Suprapubic skin (tissue), 4 donors: ENCODE results near the gene PREX1. TPM values are rescaled to one million over a fixed set of nuclear protein-coding genes. Genes with fewer than 3 reads are reported as not detected.

ENCODE experiments used
- DNase-seq, 2 donors: peaks; one replicate each; pipeline ENCODE4 v3.0.0-alpha.2; 2019; ENCODE audit warnings: low spot score in 2 of 2
- H3K27ac ChIP-seq: fragments of 200-600 bp; sonication (generic); one replicate; pipeline ENCODE4 v1.5.1; 2019
- H3K27me3 ChIP-seq: fragments of 200-600 bp; sonication (generic); one replicate; pipeline ENCODE4 v1.5.1; 2019
- H3K36me3 ChIP-seq: fragments of 200-600 bp; sonication (generic); one replicate; pipeline ENCODE4 v1.5.1; 2019
- H3K4me1 ChIP-seq: fragments of 200-600 bp; sonication (generic); one replicate; pipeline ENCODE4 v1.5.1; 2019
- H3K4me3 ChIP-seq: fragments of 200-600 bp; sonication (generic); one replicate; pipeline ENCODE4 v1.5.1; 2019; ENCODE audit warnings: mild to moderate bottlenecking
- H3K9me3 ChIP-seq: fragments of 200-600 bp; sonication (generic); one replicate; pipeline ENCODE4 v1.5.1; 2019
- CTCF ChIP-seq, 2 donors: fragments of 200-600 bp in 1 of 2; fragments of 450-650 bp in 1 of 2; sonication (generic) in 1 of 2; IDR thresholded peaks; one replicate each; pipeline ENCODE4 v1.5.1; 2016 to 2019; ENCODE audit warnings: antibody characterized with exemption in 2 of 2, mild to moderate bottlenecking in 1 of 2, moderate library complexity in 1 of 2
- EP300 ChIP-seq: sonication (generic); formaldehyde crosslinking; IDR thresholded peaks from one replicate; pipeline ENCODE4 v1.6.1; 2017; ENCODE audit warnings: antibody characterized with exemption
- POLR2A ChIP-seq, 2 donors: fragments of 450-650 bp; IDR thresholded peaks; one replicate each; pipeline ENCODE4 v1.6.1; 2017; ENCODE audit warnings: antibody characterized with exemption in 2 of 2, mild to moderate bottlenecking in 2 of 2, moderate library complexity in 2 of 2
- POLR2AphosphoS5 ChIP-seq, 3 donors: sonication (generic); formaldehyde crosslinking; IDR thresholded peaks; one replicate each; pipeline ENCODE4 v1.6.1; 2017; ENCODE audit warnings: antibody characterized with exemption in 3 of 3
- WGBS: methylation state at CpG from one replicate; pipeline ENCODE4 v1.1.5; 2018; 5-methylcytosine and 5-hydroxymethylcytosine counted together
- total RNA-seq, 4 donors: library from RNA; depleted of rRNA; stranded (reverse); fragments of >200 nt; gene quantifications; one replicate each; pipeline ENCODE4 v1.1.0, GENCODE V29; 2016

Gene PREX1
- total RNA-seq, 4 donors from 2014 or later: 4.7 to 15.1 (median 10.2) TPM

GRCh38 chr20:48695255-48695654 is 132.5 kb downstream of the PREX1 start:
- Histone ChIP-seq H3K27ac (no peak overlapping the region), H3K4me1 (peaks cover 12% of the 10 kb centered on the region), H3K9me3 (no peaks in the 10 kb centered on the region), H3K4me3 (no peak overlapping the region), H3K27me3 (no peaks in the 10 kb centered on the region), H3K36me3 (no peaks in the 10 kb centered on the region)
- TF ChIP-seq POLR2A (IDR thresholded peaks at IDR 0.05): no peak
- no peak for TF ChIP-seq EP300
- TF ChIP-seq CTCF (IDR thresholded peaks at IDR 0.05): no peak
- no peak for TF ChIP-seq POLR2AphosphoS5 (IDR thresholded peaks at IDR 0.05)
- DNase-seq: no peak
- WGBS: 48% methylated on average over 2 of the region's 2 CpGs

GRCh38 chr20:48694381-48694865 is 133.4 kb downstream of the PREX1 start:
- H3K4me3 ChIP-seq: no peak overlapping the region
- no peaks in the 10 kb centered on the region for H3K9me3 ChIP-seq
- peaks cover 12% of the 10 kb centered on the region for H3K4me1 ChIP-seq
- 86% methylated on average over 7 of the region's 7 CpGs for WGBS
- no peaks in the 10 kb centered on the region for H3K36me3 ChIP-seq
- no peak overlapping the region for H3K27ac ChIP-seq
- TF ChIP-seq POLR2A (IDR thresholded peaks at IDR 0.05) (no peak), CTCF (IDR thresholded peaks at IDR 0.05) (no peak), POLR2AphosphoS5 (IDR thresholded peaks at IDR 0.05) (no peak), EP300 (no peak)
- no peak for DNase-seq
- H3K27me3 ChIP-seq: no peaks in the 10 kb centered on the region

- no peaks in the 10 kb centered on the region for H3K27me3 ChIP-seq
- no peaks in the 10 kb centered on the region for H3K9me3 ChIP-seq
- H3K4me3 ChIP-seq: no peak overlapping the region
- DNase-seq: no peak
- H3K27ac ChIP-seq: no peak overlapping the region
- 73% methylated on average over 6 of the region's 7 CpGs for WGBS
- no peaks in the 10 kb centered on the region for H3K36me3 ChIP-seq
- TF ChIP-seq POLR2AphosphoS5 (IDR thresholded peaks at IDR 0.05): no peak
- no peak for TF ChIP-seq POLR2A (IDR thresholded peaks at IDR 0.05)
- no peak for TF ChIP-seq EP300
- TF ChIP-seq CTCF (IDR thresholded peaks at IDR 0.05): no peak
- peaks cover 9% of the 10 kb centered on the region for H3K4me1 ChIP-seq
Measured at GRCh38 chr20:48691523-48691922, 136.3 kb downstream of the PREX1 start.

GRCh38 chr20:48690888-48691287 is 136.9 kb downstream of the PREX1 start:
- H3K9me3 ChIP-seq: no peaks in the 10 kb centered on the region
- peaks cover 15% of the 10 kb centered on the region for H3K4me1 ChIP-seq
- DNase-seq: no peak
- 73% methylated on average over 17 of the region's 18 CpGs for WGBS
- TF ChIP-seq CTCF (IDR thresholded peaks at IDR 0.05) (no peak), EP300 (no peak), POLR2A (IDR thresholded peaks at IDR 0.05) (no peak), POLR2AphosphoS5 (IDR thresholded peaks at IDR 0.05) (no peak)
- no peaks in the 10 kb centered on the region for H3K36me3 ChIP-seq
- no peak overlapping the region for H3K27ac ChIP-seq
- H3K4me3 ChIP-seq: no peak overlapping the region
- no peaks in the 10 kb centered on the region for H3K27me3 ChIP-seq

GRCh38 chr20:48689874-48690571 is 137.8 kb downstream of the PREX1 start:
- Histone ChIP-seq H3K4me1 (peaks cover 24% of the 10 kb centered on the region), H3K36me3 (no peaks in the 10 kb centered on the region), H3K27ac (no peak overlapping the region), H3K4me3 (no peak overlapping the region), H3K27me3 (no peaks in the 10 kb centered on the region), H3K9me3 (no peaks in the 10 kb centered on the region)
- 87% methylated on average over 9 of the region's 9 CpGs for WGBS
- TF ChIP-seq EP300: no peak
- TF ChIP-seq POLR2A (IDR thresholded peaks at IDR 0.05): no peak
- TF ChIP-seq CTCF (IDR thresholded peaks at IDR 0.05): no peak
- no peak for TF ChIP-seq POLR2AphosphoS5 (IDR thresholded peaks at IDR 0.05)
- DNase-seq: no peak
